Testis (tissue), 3 donors: ENCODE measurements around the gene ZNF177. TPM values are rescaled to one million over a fixed set of nuclear protein-coding genes. Genes with fewer than 3 reads are reported as not detected.

ENCODE experiments used
- DNase-seq: peaks from one replicate; pipeline ENCODE4 v3.0.0-alpha.2; 2019
- H3K27ac ChIP-seq, 2 donors: fragments of 200-600 bp; sonication (generic); one replicate each; pipeline ENCODE4 v1.5.1; 2019
- H3K27me3 ChIP-seq: fragments of 200-600 bp; sonication (generic); one replicate; pipeline ENCODE4 v1.5.1; 2019
- H3K36me3 ChIP-seq: fragments of 200-600 bp; sonication (generic); one replicate; pipeline ENCODE4 v1.5.1; 2017; ENCODE audit warnings: low read depth; ENCODE audit errors: missing control alignments
- H3K4me1 ChIP-seq: fragments of 200-600 bp; sonication (generic); one replicate; pipeline ENCODE4 v1.5.1; 2019
- H3K4me3 ChIP-seq, 2 donors: fragments of 200-600 bp; sonication (generic); one replicate each; pipeline ENCODE4 v1.5.1; 2017 to 2019
- H3K9me3 ChIP-seq: fragments of 200-600 bp; sonication (generic); one replicate; pipeline ENCODE4 v1.5.1; 2017
- POLR2A ChIP-seq: fragments of 450-650 bp; IDR thresholded peaks from one replicate; pipeline ENCODE4 v1.6.1; 2017; ENCODE audit warnings: antibody characterized with exemption, mild to moderate bottlenecking, moderate library complexity
- WGBS, 2 donors: methylation state at CpG; one replicate each; pipeline ENCODE4 v1.1.5; 2018; 5-methylcytosine and 5-hydroxymethylcytosine counted together
- intact Hi-C: fragments of 100-400 bp; cut with DNase I; formaldehyde crosslinking; loops from one replicate; pipeline ENCODE4 v1.15.1; 2023; ENCODE audit warnings: low total_unique reads
- polyA plus RNA-seq: library from polyadenylated mRNA; stranded (reverse); fragments of 350-450 nt; fragmentation: Illumina TruSeq; extraction: RNeasy Lipid Tissue Mini Kit (QIAGEN cat#74804); gene quantifications from one replicate; pipeline ENCODE4 v1.2.3, GENCODE V29; 2014; ENCODE audit warnings: low read depth, low replicate concordance; ENCODE audit not compliant: insufficient read depth
- total RNA-seq, 2 donors: library from RNA; depleted of rRNA; stranded (reverse); fragments of >200 nt; gene quantifications; one replicate each; pipeline ENCODE4 v1.2.3, GENCODE V29; 2016
- TF ChIP-seq, protein P1 (sequence below), 3 experiments: fragments of 450-650 bp in 2 of 3; fragments of 200-600 bp in 1 of 3; sonication (generic) in 1 of 3; IDR thresholded peaks; one replicate each; pipeline ENCODE4 v1.5.1; 2016 to 2019; ENCODE audit warnings: antibody characterized with exemption in 3 of 3, mild to moderate bottlenecking in 2 of 3, moderate library complexity in 1 of 3

Gene ZNF177
- total and polyA plus RNA-seq, 3 donors from 2014 or later = 11.9 to 20.7 (median 16.5) TPM

DNA sequence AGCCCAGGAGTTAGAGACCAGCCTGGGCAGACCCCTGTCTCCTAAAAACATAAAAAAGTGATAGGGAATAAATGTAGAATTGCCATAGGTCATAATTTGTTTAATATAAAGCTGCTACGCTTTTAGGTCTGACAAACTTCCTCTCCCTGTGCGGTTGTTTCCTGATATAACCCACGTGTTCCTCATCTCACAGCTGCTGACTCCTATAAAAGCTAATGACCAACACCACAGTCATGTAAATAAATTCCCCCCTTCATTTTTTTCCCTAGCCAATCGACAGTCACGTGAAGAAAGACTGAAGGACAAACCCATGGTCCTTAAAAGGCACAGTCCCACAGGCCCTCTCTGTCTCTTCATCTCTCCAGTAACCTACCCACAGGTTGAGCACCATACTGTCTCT, 45.0 kb downstream of the ZNF177 start:
- WGBS, 2 donors = 61 to 64% methylated on average over 5 of the region's 5 CpGs
- no peaks in the 10 kb centered on the region for H3K9me3 ChIP-seq
- intact Hi-C loops = no loop called here

DNA sequence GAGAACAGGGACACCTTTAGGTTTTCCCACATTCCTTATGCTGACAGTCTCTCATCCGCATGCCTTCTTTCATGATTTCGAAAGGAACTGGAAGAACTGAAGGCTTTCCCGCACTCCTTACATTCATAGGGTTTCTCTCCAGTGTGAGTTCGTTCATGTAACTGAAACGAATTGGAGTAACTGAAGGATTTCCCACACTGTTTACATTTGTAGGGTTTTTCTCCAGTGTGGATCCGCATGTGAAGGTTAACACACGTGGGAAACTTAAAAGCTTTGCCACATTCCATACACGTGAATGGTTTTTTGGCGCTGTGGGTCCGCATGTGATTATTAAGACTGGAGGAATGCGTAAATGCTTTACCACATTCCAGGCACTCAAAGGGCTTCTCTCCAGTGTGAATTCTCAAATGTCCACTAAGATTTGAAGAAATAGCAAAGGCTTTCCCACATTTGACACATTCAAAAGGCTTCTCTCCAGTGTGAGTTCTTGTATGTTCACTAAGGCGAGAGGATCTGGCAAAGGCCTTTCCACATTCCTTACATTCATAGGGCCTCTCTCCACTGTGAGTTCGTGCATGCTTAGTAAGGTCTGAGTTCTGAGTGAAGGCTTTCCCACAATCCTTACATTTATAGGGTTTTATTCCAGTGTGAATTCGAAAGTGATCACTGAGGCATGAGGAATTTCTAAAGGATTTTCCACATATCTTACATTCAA, 50.6 kb downstream of the ZNF177 start:
- Histone ChIP-seq H3K36me3 (peaks cover 5% of the 10 kb centered on the region), H3K4me3 (no peak overlapping the region), H3K27ac (no peak overlapping the region), H3K9me3 (no peaks in the 10 kb centered on the region), H3K27me3 (no peaks in the 10 kb centered on the region), H3K4me1 (no peaks in the 10 kb centered on the region)
- no peak for TF ChIP-seq POLR2A
- TF ChIP-seq, protein P1, sequence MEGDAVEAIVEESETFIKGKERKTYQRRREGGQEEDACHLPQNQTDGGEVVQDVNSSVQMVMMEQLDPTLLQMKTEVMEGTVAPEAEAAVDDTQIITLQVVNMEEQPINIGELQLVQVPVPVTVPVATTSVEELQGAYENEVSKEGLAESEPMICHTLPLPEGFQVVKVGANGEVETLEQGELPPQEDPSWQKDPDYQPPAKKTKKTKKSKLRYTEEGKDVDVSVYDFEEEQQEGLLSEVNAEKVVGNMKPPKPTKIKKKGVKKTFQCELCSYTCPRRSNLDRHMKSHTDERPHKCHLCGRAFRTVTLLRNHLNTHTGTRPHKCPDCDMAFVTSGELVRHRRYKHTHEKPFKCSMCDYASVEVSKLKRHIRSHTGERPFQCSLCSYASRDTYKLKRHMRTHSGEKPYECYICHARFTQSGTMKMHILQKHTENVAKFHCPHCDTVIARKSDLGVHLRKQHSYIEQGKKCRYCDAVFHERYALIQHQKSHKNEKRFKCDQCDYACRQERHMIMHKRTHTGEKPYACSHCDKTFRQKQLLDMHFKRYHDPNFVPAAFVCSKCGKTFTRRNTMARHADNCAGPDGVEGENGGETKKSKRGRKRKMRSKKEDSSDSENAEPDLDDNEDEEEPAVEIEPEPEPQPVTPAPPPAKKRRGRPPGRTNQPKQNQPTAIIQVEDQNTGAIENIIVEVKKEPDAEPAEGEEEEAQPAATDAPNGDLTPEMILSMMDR (IDR thresholded peaks at IDR 0.05) = no peak
- WGBS, 2 donors = 92 to 97% methylated on average over 14 of the region's 14 CpGs
- intact Hi-C loops = no loop called here
- no peak for DNase-seq

More for the DNA sequence above, 45.0 kb downstream of the ZNF177 start:
- Histone ChIP-seq H3K36me3 (no peaks in the 10 kb centered on the region), H3K4me3 (no peak overlapping the region), H3K27me3 (no peaks in the 10 kb centered on the region), H3K4me1 (no peaks in the 10 kb centered on the region), H3K27ac (peak overlapping the region; percentile 48 to 63)
- no peak for TF ChIP-seq POLR2A
- TF ChIP-seq, protein P1 (IDR thresholded peaks at IDR 0.05) = no peak
- no peak for DNase-seq

DNA sequence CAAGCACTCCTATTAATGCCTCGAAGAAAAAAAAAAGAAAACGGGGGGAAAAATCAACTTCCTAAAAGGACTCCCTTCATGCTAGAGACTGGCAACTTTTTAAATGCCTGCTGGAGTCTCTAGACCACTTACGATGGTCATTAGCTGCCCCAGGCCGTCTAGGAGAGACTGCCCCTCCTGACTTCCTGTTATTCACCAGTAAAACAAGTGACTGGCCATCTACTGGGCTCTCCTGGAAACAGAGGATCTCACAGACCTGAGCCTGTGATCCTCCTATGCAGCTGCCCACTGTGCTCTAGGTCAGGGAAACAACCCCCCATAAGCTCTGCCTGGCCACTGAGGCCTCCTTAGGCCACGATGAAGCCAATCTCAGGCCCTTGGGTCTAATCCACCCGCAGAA, 65.1 kb downstream of the ZNF177 start:
- no peak for TF ChIP-seq POLR2A
- TF ChIP-seq, protein P1 (IDR thresholded peaks at IDR 0.05) = no peak
- Histone ChIP-seq H3K36me3 (no peaks in the 10 kb centered on the region), H3K27me3 (no peaks in the 10 kb centered on the region), H3K4me1 (peaks cover 3% of the 10 kb centered on the region), H3K9me3 (no peaks in the 10 kb centered on the region), H3K27ac (no peak overlapping the region), H3K4me3 (no peak overlapping the region)
- no peak for DNase-seq
- WGBS, 2 donors = 80 to 81% methylated on average over 4 to 6 of the region's 6 CpGs
- intact Hi-C loops = no loop called here

DNA sequence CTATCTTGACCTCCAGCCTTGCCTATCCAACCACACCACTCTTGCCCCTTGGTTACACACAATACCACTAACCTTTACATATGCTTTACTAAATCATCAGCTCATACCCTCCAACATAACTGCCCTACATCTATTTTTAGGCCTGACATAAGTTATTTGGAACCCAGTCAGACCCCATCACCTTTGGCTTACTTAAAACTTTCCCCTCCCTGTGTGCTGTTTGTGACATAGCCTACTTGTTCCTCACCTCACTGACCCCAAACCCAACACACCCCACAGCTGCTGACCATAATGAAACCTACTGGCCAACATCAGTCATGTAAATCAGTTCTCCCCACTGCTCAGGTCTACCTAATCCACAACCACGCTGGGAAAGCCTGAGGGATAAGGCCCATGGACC, 67.6 kb downstream of the ZNF177 start:
- intact Hi-C loops = no loop called here
- peaks cover 12% of the 10 kb centered on the region for H3K4me1 ChIP-seq
- no peak for DNase-seq
- H3K27ac ChIP-seq = peak overlapping the region in 1 of 2 donors; percentile 40
- no peaks in the 10 kb centered on the region for H3K9me3 ChIP-seq
- H3K36me3 ChIP-seq = no peaks in the 10 kb centered on the region
- WGBS, 2 donors = 93% methylated on average over 1 of the region's 1 CpG
- H3K4me3 ChIP-seq = no peak overlapping the region
- TF ChIP-seq POLR2A = no peak
- TF ChIP-seq, protein P1 (IDR thresholded peaks at IDR 0.05) = no peak
- no peaks in the 10 kb centered on the region for H3K27me3 ChIP-seq

DNA sequence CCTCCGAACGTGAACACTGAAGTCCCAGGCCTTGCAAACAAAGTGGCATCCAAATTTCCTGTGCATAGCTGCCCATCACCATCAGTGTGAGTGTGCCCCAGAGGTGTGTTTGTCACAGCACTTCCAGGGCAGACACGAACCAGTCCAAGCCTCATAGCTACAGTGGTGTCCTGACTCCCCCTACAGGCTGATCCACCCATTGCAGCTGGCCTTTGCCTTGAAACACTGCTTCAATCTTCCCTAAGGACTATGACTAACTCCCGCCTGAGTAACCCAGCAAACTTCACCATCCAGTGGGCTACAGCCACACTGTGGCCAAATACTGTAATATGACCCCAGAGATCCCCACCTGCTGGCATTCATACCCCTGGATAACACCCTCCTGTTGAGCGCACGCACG, 68.7 kb downstream of the ZNF177 start:
- Histone ChIP-seq H3K9me3 (no peaks in the 10 kb centered on the region), H3K4me1 (peaks cover 16% of the 10 kb centered on the region), H3K36me3 (no peaks in the 10 kb centered on the region), H3K27ac (no peak overlapping the region), H3K27me3 (no peaks in the 10 kb centered on the region), H3K4me3 (no peak overlapping the region)
- TF ChIP-seq POLR2A = no peak
- TF ChIP-seq, protein P1 (IDR thresholded peaks at IDR 0.05) = peak in 2 of 3 experiments; percentile 53 to 59
- DNase-seq = peak; percentile 75
- intact Hi-C loops = no loop called here
- WGBS, 2 donors = 81 to 85% methylated on average over 5 to 7 of the region's 7 CpGs
